Measurements from ENCODE around the gene COMMD2. TPM values are rescaled to one million over a fixed set of nuclear protein-coding genes. Genes with fewer than 3 reads are reported as not detected.

COMMD2 gene
- total and polyA plus RNA-seq, 11 donors = 4.5 to 25.8 (median 17.3) TPM

DNA sequence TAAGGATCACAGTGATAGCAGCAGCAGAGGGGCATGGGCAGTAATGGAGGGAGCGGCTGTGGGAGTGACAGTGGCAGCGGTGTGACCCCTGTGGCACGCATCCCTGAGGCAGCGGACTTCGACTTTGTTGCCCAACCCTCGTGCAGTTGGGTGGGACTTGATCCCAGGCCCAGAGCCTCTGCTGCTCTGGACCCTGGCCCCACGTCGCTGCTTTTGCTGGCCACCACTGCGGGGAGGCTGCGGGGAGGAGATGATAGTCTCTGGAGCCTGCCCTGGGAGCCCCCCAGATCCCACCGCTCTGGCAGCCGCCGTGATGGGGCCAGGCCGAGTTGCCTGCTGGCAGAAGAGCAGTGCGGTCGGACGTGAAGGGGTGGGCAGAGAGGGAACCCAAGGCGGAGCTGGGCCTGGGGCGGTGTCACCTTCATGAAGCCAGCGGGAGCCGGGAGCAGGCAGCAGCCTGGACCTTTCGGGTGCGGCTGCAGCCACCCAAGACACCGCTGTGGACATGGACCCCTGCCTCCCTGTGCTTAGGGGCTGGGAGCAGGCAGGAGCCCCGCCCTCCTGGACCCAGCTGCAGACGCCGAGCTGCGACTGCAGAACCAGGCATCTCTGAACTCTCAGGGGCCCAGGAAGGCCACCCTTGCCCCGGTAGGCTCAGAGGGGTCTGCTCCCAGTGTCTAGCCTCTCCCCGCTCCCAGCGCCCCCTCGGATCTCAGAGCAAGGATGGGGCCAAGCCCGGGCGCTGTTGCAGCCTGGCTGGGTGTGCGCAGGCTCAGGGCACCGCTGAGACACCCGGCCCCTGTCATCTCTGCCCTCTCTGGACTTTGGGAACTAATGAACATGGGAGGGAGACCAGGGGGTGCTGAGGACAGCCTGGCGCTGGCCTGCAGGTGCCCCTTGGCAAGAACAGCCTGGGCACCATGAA is 38.3 kb downstream of the COMMD2 start:
- H3K36me3 ChIP-seq = no peaks in the 10 kb centered on the region
- intact Hi-C loops (cut with DNase I) = loop anchor here in 2 of 10 donors (5.0 to 10.0 kb wide), 2 partner anchors 47 to 49 kb away; no protein-coding TSS in a partner anchor
- whole genome bisulfite sequencing, 4 donors = 95 to 96% (median 95%) methylated on average over 27 to 38 of the region's 38 CpGs

GRCh38 chr3:149706905-149707304 is 45.4 kb downstream of the COMMD2 start:
- H3K4me3 ChIP-seq = no peak overlapping the region
- 53 to 65% (median 62%) methylated on average over 3 of the region's 3 CpGs for WGBS, 4 donors
- no peaks in the 10 kb centered on the region for H3K27me3 ChIP-seq
- peak in 1 of 5 donors; percentile 11 for DNase-seq
- H3K4me1 ChIP-seq = peaks cover 0 to 9% (median 0%) of the 10 kb centered on the region in 12 donors
- intact Hi-C loops (cut with DNase I) = loop anchor here in 1 of 10 donors (5.0 kb wide), 1 partner anchor 45 kb away; no protein-coding TSS in a partner anchor
- H3K36me3 ChIP-seq = no peaks in the 10 kb centered on the region
- peak overlapping the region in 6 of 12 donors; percentile 2 to 50 (median 23) for H3K27ac ChIP-seq
- TF ChIP-seq POLR2A (IDR thresholded peaks at IDR 0.05) = no peak
- TF ChIP-seq, protein P1, sequence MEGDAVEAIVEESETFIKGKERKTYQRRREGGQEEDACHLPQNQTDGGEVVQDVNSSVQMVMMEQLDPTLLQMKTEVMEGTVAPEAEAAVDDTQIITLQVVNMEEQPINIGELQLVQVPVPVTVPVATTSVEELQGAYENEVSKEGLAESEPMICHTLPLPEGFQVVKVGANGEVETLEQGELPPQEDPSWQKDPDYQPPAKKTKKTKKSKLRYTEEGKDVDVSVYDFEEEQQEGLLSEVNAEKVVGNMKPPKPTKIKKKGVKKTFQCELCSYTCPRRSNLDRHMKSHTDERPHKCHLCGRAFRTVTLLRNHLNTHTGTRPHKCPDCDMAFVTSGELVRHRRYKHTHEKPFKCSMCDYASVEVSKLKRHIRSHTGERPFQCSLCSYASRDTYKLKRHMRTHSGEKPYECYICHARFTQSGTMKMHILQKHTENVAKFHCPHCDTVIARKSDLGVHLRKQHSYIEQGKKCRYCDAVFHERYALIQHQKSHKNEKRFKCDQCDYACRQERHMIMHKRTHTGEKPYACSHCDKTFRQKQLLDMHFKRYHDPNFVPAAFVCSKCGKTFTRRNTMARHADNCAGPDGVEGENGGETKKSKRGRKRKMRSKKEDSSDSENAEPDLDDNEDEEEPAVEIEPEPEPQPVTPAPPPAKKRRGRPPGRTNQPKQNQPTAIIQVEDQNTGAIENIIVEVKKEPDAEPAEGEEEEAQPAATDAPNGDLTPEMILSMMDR (IDR thresholded peaks at IDR 0.05) = no peak
- H3K9me3 ChIP-seq = no peaks in the 10 kb centered on the region
- peak in 2 of 4 donors; percentile 9 to 82 for ATAC-seq

More for the DNA sequence above, 38.3 kb downstream of the COMMD2 start:
- no peak overlapping the region for H3K4me3 ChIP-seq
- H3K9me3 ChIP-seq = no peaks in the 10 kb centered on the region
- H3K27ac ChIP-seq = no peak overlapping the region
- peaks cover 0 to 5% (median 0%) of the 10 kb centered on the region in 12 donors for H3K4me1 ChIP-seq
- no peak for TF ChIP-seq POLR2A (IDR thresholded peaks at IDR 0.05)
- TF ChIP-seq, protein P1 (IDR thresholded peaks at IDR 0.05) = no peak
- ATAC-seq (peak in 1 of 4 donors; percentile 33), DNase-seq (peak in 1 of 5 donors; percentile 21)
- no peaks in the 10 kb centered on the region for H3K27me3 ChIP-seq

- intact Hi-C loops (cut with DNase I) = loop anchor here in 1 of 10 donors (5.0 kb wide), 1 partner anchor 43 kb away; no protein-coding TSS in a partner anchor
- Histone ChIP-seq H3K27ac (no peak overlapping the region), H3K9me3 (no peaks in the 10 kb centered on the region), H3K4me3 (no peak overlapping the region), H3K4me1 (peaks cover 0 to 9% (median 0%) of the 10 kb centered on the region in 12 donors), H3K27me3 (no peaks in the 10 kb centered on the region), H3K36me3 (no peaks in the 10 kb centered on the region)
- TF ChIP-seq, protein P1 (IDR thresholded peaks at IDR 0.05) = no peak
- TF ChIP-seq POLR2A (IDR thresholded peaks at IDR 0.05) = no peak
- DNase-seq (no peak), ATAC-seq (no peak)
Measured at GRCh38 chr3:149705416-149705815, 46.9 kb downstream of the COMMD2 start.

GRCh38 chr3:149703466-149703865 is 48.8 kb downstream of the COMMD2 start:
- TF ChIP-seq, protein P1 (IDR thresholded peaks at IDR 0.05) = no peak
- TF ChIP-seq POLR2A (IDR thresholded peaks at IDR 0.05) = no peak
- ATAC-seq (peak; percentile 33 to 89 (median 64)), DNase-seq (peak in 3 of 5 donors; percentile 25 to 66 (median 65))
- 70 to 88% (median 85%) methylated on average over 2 of the region's 2 CpGs for WGBS, 4 donors
- Histone ChIP-seq H3K9me3 (peaks cover 0 to 7% (median 5%) of the 10 kb centered on the region in 12 donors), H3K4me1 (peaks cover 0 to 9% (median 0%) of the 10 kb centered on the region in 12 donors), H3K4me3 (no peak overlapping the region), H3K36me3 (no peaks in the 10 kb centered on the region), H3K27me3 (no peaks in the 10 kb centered on the region), H3K27ac (peak overlapping the region in 7 of 12 donors; percentile 10 to 73 (median 40))
- intact Hi-C loops (cut with DNase I) = loop anchor here in 1 of 10 donors (5.0 kb wide), 1 partner anchor 41 kb away; no protein-coding TSS in a partner anchor
